GM12878 (cell line): ENCODE data around the gene HCST. TPM values are rescaled to one million over a fixed set of nuclear protein-coding genes. Genes with fewer than 3 reads are reported as not detected.

ENCODE experiments used
- ATAC-seq: fragments of 200-7000 bp; cut with Tn5 transposase; 3 replicates; pipeline ENCODE4 v1.9.1; 2020; ENCODE audit warnings: mild to moderate bottlenecking, moderate library complexity
- BruUV-seq: library from RNA; stranded (reverse); fragments of 400-500 nt; replicated peaks from 2 replicates; lab custom pipeline; 2021; lab: Mats Ljungman, UMichigan
- CTCF ChIA-PET: fragments of 300-600 bp; sonication (Branson Sonifier 250); formaldehyde crosslinking; extraction: SDS; loops from one replicate; lab custom pipeline; 2021; ENCODE audit warnings: inconsistent platforms; lab: Yijun Ruan, JAX
- POLR2A ChIA-PET: fragments of 350-600 bp; formaldehyde crosslinking; extraction: SDS; loops from one replicate; lab custom pipeline; 2021; ENCODE audit warnings: inconsistent platforms; lab: Charles Lee
- RAD21 ChIA-PET: fragments of 300-600 bp; sonication (Branson Sonifier 250); formaldehyde crosslinking; loops from one replicate; lab custom pipeline; 2023; ENCODE audit warnings: antibody characterized with exemption; ENCODE audit not compliant: unreplicated experiment; lab: Charles Lee
- SMC1A ChIA-PET: fragments of 300-600 bp; sonication (Branson Sonifier 250); formaldehyde crosslinking; loops from one replicate; lab custom pipeline; 2023; ENCODE audit not compliant: unreplicated experiment, uncharacterized antibody; lab: Charles Lee
- DNase-seq: peaks from one replicate; pipeline ENCODE4 v3.0.0-alpha.2; 2011; ENCODE audit warnings: low read depth, low spot score
- FAIRE-seq: peaks from 3 replicates; lab custom pipeline; 2011; peaks lifted over from hg19 to GRCh38; lab: Jason Lieb, UNC
- H2AFZ ChIP-seq: 2 replicates; pipeline ENCODE4 v1.6.0; 2011; ENCODE audit warnings: low read depth, low read length, control low read depth; ENCODE audit not compliant: control insufficient read depth
- H3K27ac ChIP-seq: 2 replicates; pipeline ENCODE4 v1.5.1; 2011; ENCODE audit warnings: control low read depth; ENCODE audit not compliant: control insufficient read depth, insufficient read depth
- H3K27me3 ChIP-seq, 2 experiments: replicated peaks in 1 of 2; 2 replicates each; pipeline versions ENCODE4 v1.6.0 to v1.6.1; 2011; ENCODE audit warnings: low read length in 1 of 2; ENCODE audit not compliant: control insufficient read depth in 2 of 2, insufficient read depth in 2 of 2
- H3K36me3 ChIP-seq, 2 experiments: 2 replicates each; pipeline ENCODE4 v1.5.1; 2011; ENCODE audit warnings: low read length in 1 of 2; ENCODE audit not compliant: control insufficient read depth in 2 of 2, insufficient read depth in 2 of 2
- H3K4me1 ChIP-seq: 2 replicates; pipeline ENCODE4 v1.6.1; 2011; ENCODE audit warnings: mild to moderate bottlenecking, low read length, moderate library complexity, mixed read lengths; ENCODE audit not compliant: control insufficient read depth, insufficient read depth
- H3K4me2 ChIP-seq: 2 replicates; pipeline ENCODE4 v1.6.0; 2011; ENCODE audit warnings: control low read depth; ENCODE audit not compliant: control insufficient read depth, insufficient read depth
- H3K4me3 ChIP-seq: fragments of 200-600 bp; sonication (generic); 2 replicates; pipeline ENCODE4 v1.5.1; 2016
- H3K79me2 ChIP-seq: 2 replicates; pipeline ENCODE4 v1.6.0; 2011; ENCODE audit warnings: low read length; ENCODE audit not compliant: control insufficient read depth, insufficient read depth
- H3K9ac ChIP-seq: 2 replicates; pipeline ENCODE4 v1.8.0; 2011; ENCODE audit warnings: low read length, control low read depth, mixed read lengths; ENCODE audit not compliant: control insufficient read depth, insufficient read depth
- H3K9me3 ChIP-seq: replicated peaks from 3 replicates; pipeline ENCODE4 v1.5.1; 2011; ENCODE audit warnings: mild to moderate bottlenecking, low read length; ENCODE audit not compliant: control insufficient read depth, insufficient read depth
- H4K20me1 ChIP-seq: 2 replicates; pipeline ENCODE4 v1.6.0; 2011; ENCODE audit not compliant: control insufficient read depth, insufficient read depth
- CBFB ChIP-seq: IDR thresholded peaks from 2 replicates; pipeline ENCODE4 v1.6.1; 2016; ENCODE audit warnings: antibody characterized with exemption, low read depth
- CEBPB ChIP-seq, 2 experiments: fragments of 150-350 bp in 1 of 2; IDR thresholded peaks; 2 replicates each; pipeline ENCODE4 v1.6.1; 2012 to 2014; ENCODE audit warnings: low read depth in 2 of 2, low read length in 2 of 2, borderline replicate concordance in 1 of 2, inconsistent platforms in 1 of 2
- EP300 ChIP-seq, 2 experiments: fragments of 150-350 bp in 1 of 2; IDR thresholded peaks; 2 replicates each; pipeline ENCODE4 v1.6.1; 2011 to 2012; ENCODE audit warnings: low read depth in 2 of 2, low read length in 2 of 2, borderline replicate concordance in 1 of 2, improper control_type of control experiment in 1 of 2, inconsistent platforms in 1 of 2; ENCODE audit not compliant: control insufficient read depth in 1 of 2
- LARP7 ChIP-seq: fragments of 450-650 bp; IDR thresholded peaks from 2 replicates; pipeline ENCODE4 v1.6.1; 2017; ENCODE audit warnings: mild to moderate bottlenecking
- MLLT1 ChIP-seq: fragments of 450-650 bp; IDR thresholded peaks from 2 replicates; pipeline ENCODE4 v1.6.1; 2016; ENCODE audit warnings: mild to moderate bottlenecking
- NFIC ChIP-seq: IDR thresholded peaks from 2 replicates; pipeline ENCODE4 v1.6.1; 2012; ENCODE audit warnings: low read depth, mild to moderate bottlenecking, inconsistent platforms, low read length, moderate library complexity
- NR2C1 ChIP-seq: fragments of 450-650 bp; IDR thresholded peaks from 2 replicates; pipeline ENCODE4 v1.6.1; 2017; ENCODE audit warnings: antibody characterized with exemption, mild to moderate bottlenecking, moderate library complexity
- POLR2AphosphoS5 ChIP-seq: IDR thresholded peaks from 2 replicates; pipeline ENCODE4 v1.6.1; 2011; ENCODE audit warnings: mild to moderate bottlenecking, low read length, inconsistent platforms
- RB1 ChIP-seq: fragments of 450-650 bp; formaldehyde crosslinking; IDR thresholded peaks from 2 replicates; pipeline ENCODE4 v1.6.1; 2017; ENCODE audit warnings: mild to moderate bottlenecking, borderline replicate concordance
- RBBP5 ChIP-seq: fragments of 200-600 bp; sonication (generic); conservative IDR thresholded peaks from 2 replicates; pipeline ENCODE4 v1.6.1; 2016
- SMAD1 ChIP-seq: fragments of 450-650 bp; IDR thresholded peaks from 2 replicates; pipeline ENCODE4 v1.6.1; 2018; ENCODE audit warnings: mild to moderate bottlenecking, low read depth; ENCODE audit not compliant: partially characterized antibody
- YY1 ChIP-seq: IDR thresholded peaks from 2 replicates; pipeline ENCODE4 v1.6.1; 2011; ENCODE audit warnings: low read depth, mild to moderate bottlenecking, low read length
- ZBED1 ChIP-seq: IDR thresholded peaks from 2 replicates; pipeline ENCODE4 v1.6.1; 2016; ENCODE audit warnings: borderline replicate concordance
- WGBS: methylation state at CpG from one replicate; pipeline ENCODE4 v1.1.6; 2016; ENCODE audit warnings: low lambda C conversion rate; ENCODE audit not compliant: insufficient replicate concordance, insufficient coverage; ENCODE audit errors: missing lambda C conversion rate; 5-methylcytosine and 5-hydroxymethylcytosine counted together
- in situ Hi-C: fragments of 300-500 bp; cut with MboI; formaldehyde crosslinking; loops from 9 replicates; pipeline ENCODE4 v1.14.3; 2018; ENCODE audit warnings: mixed read lengths
- intact Hi-C: fragments of 100-400 bp; cut with micrococcal nuclease; formaldehyde crosslinking; loops from one replicate; pipeline ENCODE4 v1.14.2; 2022; ENCODE audit not compliant: unreplicated experiment
- polyA plus RNA-seq, 11 experiments: library from polyadenylated mRNA; depleted of rRNA in 4 of 11; unstranded in 6 of 11; stranded (reverse) in 5 of 11; fragments of >200 nt; fragmentation: Nextera tagmentation in 4 of 11; fragmentation: Illumina TruSeq in 1 of 11; extraction: Ambion mirVana in 4 of 11; extraction: Trizol in 1 of 11; gene quantifications; 1 replicate in 1 of 11; 2 replicates in 10 of 11; pipeline versions ENCODE4 v1.2.1 to v1.2.3, GENCODE V29; 2011 to 2016; ENCODE audit warnings: inconsistent platforms in 2 of 11, missing spikeins in 2 of 11, low read depth in 1 of 11
- total RNA-seq, 4 experiments: library from RNA; depleted of rRNA in 3 of 4; stranded (reverse); fragments of >200 nt in 3 of 4; fragmentation: Illumina TruSeq in 1 of 4; extraction: Trizol in 1 of 4; gene quantifications; 2 replicates each; pipeline versions ENCODE4 v1.2.1 to v1.2.3, GENCODE V29; 2013 to 2021

Gene HCST
- total and polyA plus RNA-seq, 10 of the 15 experiments (the other 5 are each of a cell fraction or from before 2014, with no cell fraction given), result 7.5 to 79.6 (median 33.6) TPM

- ChIA-PET POLR2A (no interaction called here), CTCF (no interaction called here), RAD21 (interaction anchor here (0.5 to 1.1 kb wide), 2 partner anchors 16 to 282 kb away, joined by 3 read pairs; no protein-coding TSS in a partner anchor), SMC1A (no interaction called here)
- Histone ChIP-seq H3K4me2 (no peak overlapping the region), H3K27ac (no peak overlapping the region), H3K4me3 (no peak overlapping the region), H2AFZ (no peak overlapping the region), H3K79me2 (no peaks in the 10 kb centered on the region), H3K27me3 (peaks cover 11 to 13% of the 10 kb centered on the region in 2 experiments; a peak in 3 of 4 replicates), H3K9me3 (no peaks in the 10 kb centered on the region), H4K20me1 (no peaks in the 10 kb centered on the region), H3K9ac (no peak overlapping the region), H3K4me1 (peaks cover 3% of the 10 kb centered on the region; the same call in 1 of the 2 replicates), H3K36me3 (no peaks in the 10 kb centered on the region)
- FAIRE-seq, result no peak
- BruUV-seq, result no TSS peak
- intact Hi-C loops (no loop called here), in situ Hi-C loops (no loop called here)
- no peak for DNase-seq
- WGBS, result 16% methylated on average over 8 of the region's 8 CpGs
- TF ChIP-seq RB1 (no peak), CBFB (no peak), YY1 (no peak), NR2C1 (no peak), MLLT1 (no peak), CEBPB (IDR thresholded peaks at IDR 0.05; ENCODE audit: borderline replicate concordance in 1 of 2, low read depth in 2 of 2, low read length in 2 of 2) (no peak), ZBED1 (no peak), RBBP5 (no peak), EP300 (IDR thresholded peaks at IDR 0.05; ENCODE audit: borderline replicate concordance in 1 of 2, control insufficient read depth in 1 of 2, low read depth in 2 of 2, low read length in 2 of 2) (no peak), LARP7 (no peak), SMAD1 (no peak), POLR2AphosphoS5 (no peak), NFIC (no peak)
- ATAC-seq, result no peak
Observed at GRCh38 chr19:35853038-35853756, 49.1 kb upstream of the HCST start.
